C4-2B (cell line): Measurements from ENCODE around the gene RAD18.
A peak's percentile ranks its signal among the peaks of the same experiment; 100 is the strongest.

Experiments
- H3K27ac ChIP-seq: fragments of 450-650 bp; 2 replicates; pipeline ENCODE4 v1.5.1; 2017
- ZFX ChIP-seq: fragments of 450-650 bp; IDR thresholded peaks from 2 replicates; pipeline ENCODE4 v1.6.1; 2017
- TF ChIP-seq, protein P1 (sequence below): fragments of 450-650 bp; conservative IDR thresholded peaks from 2 replicates; pipeline ENCODE4 v1.5.1; 2017; ENCODE audit warnings: mild to moderate bottlenecking

The RAD18 gene

DNA sequence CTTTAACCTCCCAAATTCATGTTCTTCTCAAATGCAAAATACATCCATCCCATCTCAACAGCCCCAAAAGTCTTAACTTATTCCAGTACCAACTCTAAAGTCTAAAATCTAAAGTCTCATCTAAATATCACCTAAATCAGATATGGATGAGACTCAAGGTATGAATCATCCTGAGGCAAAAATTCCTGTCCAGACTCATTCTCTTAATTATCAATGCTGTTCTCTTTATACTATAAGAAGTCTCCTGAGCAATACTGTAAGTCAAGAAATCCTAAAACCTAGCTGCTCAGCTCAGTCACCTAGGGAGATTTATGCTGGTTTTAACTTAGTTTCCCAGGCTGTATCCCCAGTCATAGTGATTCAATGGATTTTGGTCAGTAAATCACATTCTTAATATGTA, 11.1 kb downstream of the RAD18 start:
- TF ChIP-seq ZFX, result no peak
- TF ChIP-seq, protein P1, sequence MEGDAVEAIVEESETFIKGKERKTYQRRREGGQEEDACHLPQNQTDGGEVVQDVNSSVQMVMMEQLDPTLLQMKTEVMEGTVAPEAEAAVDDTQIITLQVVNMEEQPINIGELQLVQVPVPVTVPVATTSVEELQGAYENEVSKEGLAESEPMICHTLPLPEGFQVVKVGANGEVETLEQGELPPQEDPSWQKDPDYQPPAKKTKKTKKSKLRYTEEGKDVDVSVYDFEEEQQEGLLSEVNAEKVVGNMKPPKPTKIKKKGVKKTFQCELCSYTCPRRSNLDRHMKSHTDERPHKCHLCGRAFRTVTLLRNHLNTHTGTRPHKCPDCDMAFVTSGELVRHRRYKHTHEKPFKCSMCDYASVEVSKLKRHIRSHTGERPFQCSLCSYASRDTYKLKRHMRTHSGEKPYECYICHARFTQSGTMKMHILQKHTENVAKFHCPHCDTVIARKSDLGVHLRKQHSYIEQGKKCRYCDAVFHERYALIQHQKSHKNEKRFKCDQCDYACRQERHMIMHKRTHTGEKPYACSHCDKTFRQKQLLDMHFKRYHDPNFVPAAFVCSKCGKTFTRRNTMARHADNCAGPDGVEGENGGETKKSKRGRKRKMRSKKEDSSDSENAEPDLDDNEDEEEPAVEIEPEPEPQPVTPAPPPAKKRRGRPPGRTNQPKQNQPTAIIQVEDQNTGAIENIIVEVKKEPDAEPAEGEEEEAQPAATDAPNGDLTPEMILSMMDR, result no peak

DNA sequence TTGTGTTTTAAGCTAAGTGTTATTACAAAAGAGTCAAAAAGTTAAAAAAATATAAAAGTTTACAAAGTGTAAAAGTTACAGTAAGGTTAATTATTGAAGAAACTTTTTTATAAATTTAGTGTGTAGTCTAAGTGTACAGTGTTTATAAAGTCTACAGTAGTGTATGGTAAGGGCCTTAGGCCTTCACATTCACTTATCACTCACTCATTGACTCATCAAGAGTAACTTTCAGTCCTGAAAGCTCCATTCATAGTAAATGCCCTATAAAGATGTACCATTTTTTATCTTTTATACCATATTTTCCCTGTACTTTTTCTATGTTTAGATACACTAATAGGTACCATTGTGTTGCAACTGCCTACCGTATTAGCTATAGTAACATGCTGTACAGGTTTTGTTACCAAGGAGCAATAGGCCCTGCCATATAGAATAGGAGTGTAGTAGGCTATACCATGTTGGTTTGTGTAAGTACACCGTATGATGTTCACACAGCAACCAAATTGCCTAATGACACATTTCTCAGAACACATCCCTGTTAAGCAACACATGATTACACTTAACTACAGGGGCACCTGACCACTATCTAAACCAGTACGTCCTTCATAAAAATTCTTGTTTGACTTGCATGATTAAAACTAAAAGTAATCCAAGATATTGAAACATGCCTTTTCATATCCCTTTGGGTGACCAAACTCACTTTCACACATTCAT, 17.2 kb downstream of the RAD18 start:
- no peak for TF ChIP-seq ZFX
- TF ChIP-seq, protein P1, result no peak

More for the DNA sequence above, 11.1 kb downstream of the RAD18 start:
- no peak overlapping the region for H3K27ac ChIP-seq

DNA sequence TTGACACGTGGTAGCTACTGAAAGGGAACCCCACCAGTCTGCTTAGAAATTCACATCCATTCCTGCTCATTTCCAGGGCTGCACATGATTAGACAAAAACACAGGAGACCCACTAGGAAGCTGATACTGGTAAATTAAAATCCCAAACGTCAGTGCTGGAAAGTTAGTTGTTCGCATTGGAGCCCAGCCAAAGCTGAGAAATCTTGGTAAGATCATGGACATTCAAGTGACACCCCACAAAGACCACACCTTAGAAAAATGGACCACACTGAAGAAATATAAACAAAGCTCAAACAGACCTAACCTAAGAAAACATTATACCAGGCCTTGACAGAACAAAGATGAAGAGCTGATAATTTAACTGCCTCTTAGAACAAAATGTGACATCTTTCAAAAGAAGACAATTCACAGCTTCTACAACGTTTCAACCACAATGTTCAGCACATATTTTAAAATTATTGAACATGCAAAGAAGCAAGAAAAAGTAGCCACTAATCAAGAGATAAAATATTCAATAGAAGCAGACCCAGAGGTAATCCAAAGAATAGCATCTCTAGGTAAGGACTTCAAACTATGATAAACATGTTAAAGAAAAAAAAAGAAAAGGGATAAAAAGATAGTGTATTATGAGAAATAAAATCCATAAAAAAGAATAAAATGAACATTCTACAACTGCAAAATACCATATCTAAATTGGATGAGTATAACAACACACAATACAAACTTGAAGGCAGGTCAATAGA, 20.4 kb downstream of the RAD18 start:
- TF ChIP-seq, protein P1, result no peak
- no peak for TF ChIP-seq ZFX

More for the DNA sequence above, 17.2 kb downstream of the RAD18 start:
- H3K27ac ChIP-seq, result no peak overlapping the region

DNA sequence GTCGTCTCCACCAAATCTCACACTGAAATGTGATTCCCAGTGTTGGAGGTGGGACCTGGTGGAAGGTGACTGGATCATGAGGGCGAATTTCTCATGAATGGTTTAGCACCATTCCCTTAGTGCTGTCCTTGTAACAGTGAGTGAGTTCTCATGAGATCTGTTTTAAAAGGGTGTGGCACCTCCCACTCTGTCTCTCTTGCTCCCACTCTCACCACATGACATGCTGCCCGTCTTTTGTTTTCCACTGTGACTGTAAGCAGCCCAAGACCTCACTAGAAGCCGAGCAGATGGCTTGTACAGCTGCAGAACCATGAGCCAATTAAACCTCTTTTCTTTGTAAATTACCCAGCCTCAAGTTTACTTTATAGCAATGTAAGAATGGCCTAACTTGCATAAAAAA, 21.2 kb downstream of the RAD18 start:
- no peak overlapping the region for H3K27ac ChIP-seq

More for the DNA sequence above, 20.4 kb downstream of the RAD18 start:
- H3K27ac ChIP-seq, result no peak overlapping the region

DNA sequence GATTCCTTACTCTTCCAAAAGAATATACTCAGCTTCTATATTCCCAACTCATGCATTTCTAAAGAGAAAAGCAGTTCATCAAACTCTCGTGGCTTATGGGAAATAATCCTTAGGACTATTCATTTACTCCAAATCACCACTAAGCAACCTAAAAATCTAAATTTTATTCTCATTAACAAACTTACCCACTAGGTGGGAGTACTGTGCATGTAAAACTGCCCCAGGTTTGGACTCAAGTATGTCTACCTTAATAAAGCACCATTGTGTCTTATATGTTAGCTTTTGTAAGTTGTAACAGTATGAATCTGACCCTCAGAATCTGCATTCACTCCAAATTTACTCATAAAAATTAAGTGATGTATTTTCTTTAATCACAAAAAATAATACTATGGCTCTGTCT, 25.3 kb downstream of the RAD18 start:
- H3K27ac ChIP-seq, result no peak overlapping the region
- TF ChIP-seq ZFX, result no peak
- TF ChIP-seq, protein P1, result peak; percentile 51

More for the DNA sequence above, 21.2 kb downstream of the RAD18 start:
- TF ChIP-seq, protein P1, result no peak
- TF ChIP-seq ZFX, result no peak

DNA sequence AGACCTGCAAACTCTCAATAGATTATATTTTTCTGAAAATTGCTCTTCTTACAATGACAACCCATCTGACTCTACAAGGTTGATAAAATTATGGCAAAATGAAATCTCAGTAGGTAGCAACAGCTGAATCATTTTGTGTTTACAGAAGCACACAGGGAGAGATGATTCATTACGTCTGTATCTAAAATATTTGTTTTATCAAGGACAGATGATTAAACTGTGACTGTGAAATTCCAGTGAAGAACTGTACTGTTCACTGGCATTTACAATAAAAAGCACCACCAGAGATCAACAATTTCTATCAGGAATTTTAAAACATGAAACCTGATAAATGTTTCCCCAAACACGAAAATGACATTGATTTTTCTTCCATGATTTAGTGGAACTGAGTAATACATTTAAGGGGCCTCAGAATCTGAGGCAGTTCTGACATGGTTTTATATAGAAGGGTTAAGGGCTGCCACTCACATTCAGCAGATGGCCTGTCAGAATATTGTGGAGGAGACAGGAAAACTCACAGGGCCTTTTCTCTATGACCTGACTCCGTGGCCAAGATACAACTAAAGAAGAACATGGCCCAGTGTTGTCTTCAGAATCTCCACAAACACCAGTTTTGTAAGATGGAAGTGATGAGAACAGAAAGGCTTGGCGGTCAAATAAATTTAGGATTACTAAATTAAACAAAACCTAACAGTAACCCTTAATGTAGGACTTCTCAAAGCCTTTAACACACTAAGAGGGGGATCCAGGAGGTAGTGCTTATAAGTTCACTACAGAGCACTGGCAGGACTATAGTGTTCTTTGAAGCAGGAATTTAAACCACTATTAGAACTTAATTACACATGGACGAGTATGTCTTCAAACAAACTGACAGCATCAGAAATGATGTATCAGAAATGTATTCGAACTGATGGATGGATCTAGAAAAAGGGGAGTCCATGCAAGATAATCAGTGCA, 25.9 kb downstream of the RAD18 start:
- TF ChIP-seq ZFX, result no peak
- no peak overlapping the region for H3K27ac ChIP-seq

DNA sequence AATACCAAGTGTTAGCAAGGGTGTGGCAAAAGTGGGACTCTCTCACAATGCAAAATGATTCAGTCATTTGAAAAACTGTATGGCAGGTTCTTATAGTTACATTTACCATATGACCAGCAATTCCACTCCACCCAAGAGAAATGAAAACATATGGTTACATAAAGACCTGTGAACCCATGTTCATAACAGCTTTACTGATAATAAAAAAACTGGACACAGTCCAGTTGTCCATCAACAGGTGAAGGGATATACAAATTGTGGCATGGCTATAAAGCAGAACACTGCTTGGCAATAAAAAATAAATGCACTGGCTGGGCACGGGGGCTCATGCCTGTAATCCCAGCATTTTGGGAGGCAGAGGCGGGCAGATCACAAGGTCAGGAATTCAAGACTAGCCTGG, 30.8 kb downstream of the RAD18 start:
- no peak overlapping the region for H3K27ac ChIP-seq
- no peak for TF ChIP-seq ZFX

DNA sequence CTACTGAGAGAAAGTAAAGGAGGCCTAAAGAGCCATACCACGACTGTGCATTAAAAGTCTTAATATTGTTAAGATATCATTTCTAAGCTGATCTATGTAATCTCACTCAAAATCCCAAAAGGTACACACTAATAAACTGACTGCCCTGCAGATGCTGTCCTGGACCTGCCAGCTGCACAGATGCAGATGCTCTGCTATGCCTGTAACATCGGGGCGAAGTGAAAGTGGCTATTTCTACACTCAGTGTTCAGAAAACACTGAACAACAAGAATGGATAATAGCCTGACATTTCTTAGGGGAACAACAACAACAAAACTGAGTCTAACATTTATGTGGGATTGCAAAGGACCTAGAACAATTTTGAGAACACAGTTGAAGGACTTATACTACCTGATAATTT, 31.9 kb downstream of the RAD18 start:
- H3K27ac ChIP-seq, result no peak overlapping the region
- TF ChIP-seq, protein P1, result no peak
- TF ChIP-seq ZFX, result no peak
